AG10803 (cell line): ENCODE measurements around the gene TBC1D14.

Source experiments
- DNase-seq: peaks from one replicate; pipeline ENCODE4 v3.0.0; 2010; ENCODE audit warnings: low read depth
- H3K4me3 ChIP-seq: 2 replicates; pipeline ENCODE4 v1.5.1; 2011; ENCODE audit warnings: mild to moderate bottlenecking, low read length, control low read depth
- CTCF ChIP-seq: conservative IDR thresholded peaks from 2 replicates; pipeline ENCODE4 v1.5.1; 2011; ENCODE audit warnings: mild to moderate bottlenecking, low read length, control low read depth, inconsistent platforms

Gene TBC1D14

GRCh38 chr4:6916587-6917460 lies 7.2 kb downstream of the TBC1D14 start:
- TF ChIP-seq CTCF, result no peak
- no peak overlapping the region for H3K4me3 ChIP-seq
- peak; percentile 31 for DNase-seq

- DNase-seq, result no peak
- H3K4me3 ChIP-seq, result no peak overlapping the region
- TF ChIP-seq CTCF, result 0 out of 2 replicates have a peak, but pooled peaks have one; percentile 11
Observed at GRCh38 chr4:6917461-6918271, 8.0 kb downstream of the TBC1D14 start.

GRCh38 chr4:6918338-6918737 lies 8.7 kb downstream of the TBC1D14 start:
- no peak for TF ChIP-seq CTCF
- no peak overlapping the region for H3K4me3 ChIP-seq
- DNase-seq, result no peak

- no peak for TF ChIP-seq CTCF
- DNase-seq, result no peak
- H3K4me3 ChIP-seq, result no peak overlapping the region
Observed at GRCh38 chr4:6920171-6920570, 10.5 kb downstream of the TBC1D14 start.

- no peak overlapping the region for H3K4me3 ChIP-seq
- DNase-seq, result no peak
Observed at GRCh38 chr4:6923507-6923906, 13.9 kb downstream of the TBC1D14 start.

GRCh38 chr4:6924361-6924779 lies 14.7 kb downstream of the TBC1D14 start:
- no peak overlapping the region for H3K4me3 ChIP-seq
- no peak for DNase-seq
- no peak for TF ChIP-seq CTCF

More at GRCh38 chr4:6923507-6923906, 13.9 kb downstream of the TBC1D14 start:
- TF ChIP-seq CTCF, result no peak
